WTC11 (cell line): ENCODE data around the gene REN. TPM values are rescaled to one million over a fixed set of nuclear protein-coding genes. Genes with fewer than 3 reads are reported as not detected.

Source experiments
- ATAC-seq: fragments of 200-7000 bp; cut with Tn5 transposase; 2 replicates; pipeline ENCODE4 v1.10.0; 2021; ENCODE audit warnings: mild to moderate bottlenecking, moderate library complexity
- CTCF ChIA-PET: fragments of 300-600 bp; sonication (Branson Sonifier 250); formaldehyde crosslinking; loops from one replicate; lab custom pipeline; 2021; ENCODE audit warnings: antibody characterized with exemption; lab: Charles Lee
- POLR2A ChIA-PET: fragments of 350-600 bp; sonication (Branson Sonifier 250); formaldehyde crosslinking; loops from one replicate; lab custom pipeline; 2021; ENCODE audit warnings: antibody characterized with exemption; lab: Charles Lee
- DNase-seq: peaks from one replicate; pipeline ENCODE4 v3.0.0; 2021; ENCODE audit warnings: low spot score
- H3K27ac Mint-ChIP-seq: 2 replicates; pipeline ENCODE4 v1.8.0; 2021; ENCODE audit warnings: mixed read lengths
- H3K27me3 Mint-ChIP-seq: 2 replicates; pipeline ENCODE4 v1.8.0; 2021; ENCODE audit warnings: low read depth, mild to moderate bottlenecking, moderate library complexity, mixed read lengths
- H3K36me3 Mint-ChIP-seq: 2 replicates; pipeline ENCODE4 v1.8.0; 2021; ENCODE audit warnings: mixed read lengths
- H3K4me1 Mint-ChIP-seq: 2 replicates; pipeline ENCODE4 v1.8.0; 2022; ENCODE audit warnings: mixed read lengths
- H3K4me3 Mint-ChIP-seq: 2 replicates; pipeline ENCODE4 v1.8.0; 2021; ENCODE audit warnings: mild to moderate bottlenecking, moderate library complexity, mixed read lengths
- H3K9me3 Mint-ChIP-seq: 2 replicates; pipeline ENCODE4 v1.8.0; 2021; ENCODE audit warnings: mixed read lengths
- CBFB ChIP-seq: sonication (generic); formaldehyde crosslinking; IDR thresholded peaks from 2 replicates; pipeline ENCODE4 v1.8.1; 2022; ENCODE audit warnings: mild to moderate bottlenecking, low read depth, missing genetic modification reagents
- E2F5 ChIP-seq: sonication (generic); formaldehyde crosslinking; IDR thresholded peaks from 2 replicates; pipeline ENCODE4 v1.8.1; 2022; ENCODE audit warnings: mild to moderate bottlenecking, moderate library complexity, missing genetic modification reagents
- ELF4 ChIP-seq: sonication (generic); formaldehyde crosslinking; IDR thresholded peaks from 2 replicates; pipeline ENCODE4 v1.8.1; 2022; ENCODE audit warnings: low read depth, mild to moderate bottlenecking, moderate library complexity, missing genetic modification reagents
- ERG ChIP-seq: fragments of 250-450 bp; sonication (Bioruptor Pico); IDR thresholded peaks from 2 replicates; pipeline ENCODE4 v1.8.0; 2021; ENCODE audit warnings: mild to moderate bottlenecking
- FOXP1 ChIP-seq: sonication (generic); formaldehyde crosslinking; IDR thresholded peaks from 2 replicates; pipeline ENCODE4 v1.8.0; 2022; ENCODE audit warnings: missing genetic modification reagents, mild to moderate bottlenecking, moderate library complexity, borderline replicate concordance
- IRF2 ChIP-seq: sonication (generic); formaldehyde crosslinking; IDR thresholded peaks from 2 replicates; pipeline ENCODE4 v1.8.0; 2022; ENCODE audit warnings: low read depth, missing genetic modification reagents, borderline replicate concordance
- KAT7 ChIP-seq: sonication (generic); formaldehyde crosslinking; IDR thresholded peaks from 2 replicates; pipeline ENCODE4 v1.8.1; 2023; ENCODE audit warnings: missing genetic modification reagents, mild to moderate bottlenecking, borderline replicate concordance
- MYBL2 ChIP-seq: sonication (generic); formaldehyde crosslinking; IDR thresholded peaks from 2 replicates; pipeline ENCODE4 v1.8.1; 2023; ENCODE audit warnings: mild to moderate bottlenecking, moderate library complexity, missing genetic modification reagents
- NR3C1 ChIP-seq: sonication (generic); formaldehyde crosslinking; conservative IDR thresholded peaks from 2 replicates; pipeline ENCODE4 v1.8.1; 2023; ENCODE audit warnings: low read depth, mild to moderate bottlenecking, missing genetic modification reagents
- OVOL2 ChIP-seq: fragments of 250-450 bp; sonication (Bioruptor Pico); IDR thresholded peaks from 2 replicates; pipeline ENCODE4 v1.9.0; 2021; ENCODE audit warnings: mild to moderate bottlenecking, borderline replicate concordance
- SMAD4 ChIP-seq: sonication (generic); formaldehyde crosslinking; IDR thresholded peaks from 2 replicates; pipeline ENCODE4 v1.8.0; 2022; ENCODE audit warnings: mild to moderate bottlenecking, missing genetic modification reagents
- SOX15 ChIP-seq: fragments of 250-450 bp; sonication (Bioruptor Pico); IDR thresholded peaks from 2 replicates; pipeline ENCODE4 v1.9.0; 2021; ENCODE audit warnings: mild to moderate bottlenecking
- USF2 ChIP-seq: sonication (generic); formaldehyde crosslinking; IDR thresholded peaks from 2 replicates; pipeline ENCODE4 v1.8.1; 2023; ENCODE audit warnings: mild to moderate bottlenecking, missing genetic modification reagents, moderate library complexity
- ZBTB43 ChIP-seq: sonication (generic); formaldehyde crosslinking; IDR thresholded peaks from 2 replicates; pipeline ENCODE4 v1.8.1; 2023; ENCODE audit warnings: mild to moderate bottlenecking, missing genetic modification reagents
- ZNF263 ChIP-seq: sonication (generic); formaldehyde crosslinking; IDR thresholded peaks from 2 replicates; pipeline ENCODE4 v1.8.1; 2022; ENCODE audit warnings: low read depth, mild to moderate bottlenecking, moderate library complexity, missing genetic modification reagents
- ZNF671 ChIP-seq: fragments of 250-450 bp; sonication (Bioruptor Pico); IDR thresholded peaks from 2 replicates; pipeline ENCODE4 v1.8.0; 2021; ENCODE audit warnings: mild to moderate bottlenecking
- ZSCAN18 ChIP-seq: fragments of 250-450 bp; sonication (Bioruptor Pico); IDR thresholded peaks from 2 replicates; pipeline ENCODE4 v2.1.2; 2022; ENCODE audit warnings: mild to moderate bottlenecking, moderate library complexity
- total RNA-seq: library from RNA; stranded (reverse); gene quantifications from 3 replicates; pipeline ENCODE4 v1.2.3, GENCODE V29; 2021
- TF ChIP-seq, protein P1 (sequence below): sonication (generic); formaldehyde crosslinking; IDR thresholded peaks from 2 replicates; pipeline ENCODE4 v1.8.1; 2022; ENCODE audit warnings: missing genetic modification reagents, borderline replicate concordance
- TF ChIP-seq, protein P2 (sequence below): sonication (generic); formaldehyde crosslinking; IDR thresholded peaks from 2 replicates; pipeline ENCODE4 v1.8.1; 2022; ENCODE audit warnings: low read depth, missing genetic modification reagents, borderline replicate concordance
- TF ChIP-seq, protein P3 (sequence below): sonication (generic); formaldehyde crosslinking; IDR thresholded peaks from 2 replicates; pipeline ENCODE4 v1.8.1; 2023; ENCODE audit warnings: mild to moderate bottlenecking, missing genetic modification reagents
- TF ChIP-seq, protein P4 (sequence below): sonication (generic); formaldehyde crosslinking; IDR thresholded peaks from 2 replicates; pipeline ENCODE4 v1.8.1; 2023; ENCODE audit warnings: mild to moderate bottlenecking, missing genetic modification reagents, borderline replicate concordance

The REN gene
- total RNA-seq, 1 experiment from 2014 or later, result not detected

DNA sequence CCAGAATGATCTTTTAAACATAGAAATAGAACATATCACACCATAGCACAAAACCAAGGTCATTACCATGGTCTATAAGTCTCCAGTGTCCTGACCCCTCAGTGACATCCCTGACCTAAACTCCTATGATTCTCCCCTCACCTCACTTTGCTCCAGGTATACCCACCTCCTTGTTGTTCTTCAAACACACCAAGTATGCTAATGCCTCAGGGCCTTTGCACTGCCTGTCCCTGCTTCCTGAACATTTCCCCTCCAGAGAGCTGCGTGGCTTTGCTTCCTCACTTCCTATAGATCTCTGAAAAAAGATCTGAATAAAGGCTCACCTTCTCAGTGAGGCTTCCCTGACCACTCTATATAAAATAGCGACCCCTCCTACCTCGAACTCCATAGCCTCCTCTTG lies 46.6 kb upstream of the REN start (continued):
- TF ChIP-seq ERG (CRISPR knock-in tag) (no peak), SOX15 (CRISPR knock-in tag) (no peak), E2F5 (CRISPR knock-in tag) (no peak), FOXP1 (CRISPR knock-in tag) (no peak), SMAD4 (CRISPR knock-in tag) (no peak), ZNF671 (CRISPR knock-in tag) (no peak), NR3C1 (CRISPR knock-in tag) (no peak)
- TF ChIP-seq, protein P1, sequence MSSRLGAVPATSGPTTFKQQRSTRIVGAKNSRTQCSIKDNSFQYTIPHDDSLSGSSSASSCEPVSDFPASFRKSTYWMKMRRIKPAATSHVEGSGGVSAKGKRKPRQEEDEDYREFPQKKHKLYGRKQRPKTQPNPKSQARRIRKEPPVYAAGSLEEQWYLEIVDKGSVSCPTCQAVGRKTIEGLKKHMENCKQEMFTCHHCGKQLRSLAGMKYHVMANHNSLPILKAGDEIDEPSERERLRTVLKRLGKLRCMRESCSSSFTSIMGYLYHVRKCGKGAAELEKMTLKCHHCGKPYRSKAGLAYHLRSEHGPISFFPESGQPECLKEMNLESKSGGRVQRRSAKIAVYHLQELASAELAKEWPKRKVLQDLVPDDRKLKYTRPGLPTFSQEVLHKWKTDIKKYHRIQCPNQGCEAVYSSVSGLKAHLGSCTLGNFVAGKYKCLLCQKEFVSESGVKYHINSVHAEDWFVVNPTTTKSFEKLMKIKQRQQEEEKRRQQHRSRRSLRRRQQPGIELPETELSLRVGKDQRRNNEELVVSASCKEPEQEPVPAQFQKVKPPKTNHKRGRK (CRISPR knock-in tag), result no peak

DNA sequence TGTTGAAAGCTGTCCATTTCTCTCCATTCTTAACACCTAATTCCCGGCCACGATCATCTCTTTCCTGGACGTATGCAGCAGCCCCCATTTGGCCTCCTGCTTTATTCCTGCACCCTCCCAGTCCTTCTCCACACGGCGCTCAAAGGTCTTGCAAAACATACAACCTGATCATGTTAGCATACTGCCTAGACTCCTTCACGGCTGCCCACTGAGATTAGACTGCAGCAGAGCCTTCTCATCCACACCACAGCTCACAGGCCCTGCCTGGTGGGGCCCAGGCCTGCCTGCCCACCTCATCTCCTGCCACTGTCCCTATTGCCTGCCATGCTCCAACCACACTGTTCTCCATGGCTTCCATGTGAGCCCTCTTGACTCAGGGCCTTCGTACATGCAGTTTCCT lies 44.9 kb upstream of the REN start:
- Mint-ChIP-seq H3K4me1 (peaks cover 6% of the 10 kb centered on the region), H3K36me3 (no peaks in the 10 kb centered on the region), H3K27me3 (no peaks in the 10 kb centered on the region), H3K27ac (no peak overlapping the region), H3K4me3 (no peak overlapping the region), H3K9me3 (no peaks in the 10 kb centered on the region)
- POLR2A ChIA-PET, result interaction anchor here (0.6 kb wide), 1 partner anchor 63 kb away, joined by 3 read pairs; no protein-coding TSS in a partner anchor
- no peak for ATAC-seq
- CTCF ChIA-PET, result interaction anchor here (0.6 to 1.1 kb wide), 2 partner anchors 48 to 293 kb away, joined by 4 to 6 read pairs; no protein-coding TSS in a partner anchor
- DNase-seq, result no peak
- TF ChIP-seq USF2 (CRISPR knock-in tag) (no peak), KAT7 (CRISPR knock-in tag) (no peak), CBFB (CRISPR knock-in tag) (no peak), ZNF263 (CRISPR knock-in tag) (no peak), ZBTB43 (no peak), ZSCAN18 (CRISPR knock-in tag) (no peak), IRF2 (CRISPR knock-in tag) (no peak), MYBL2 (CRISPR knock-in tag) (no peak), OVOL2 (CRISPR knock-in tag) (no peak), NR3C1 (CRISPR knock-in tag) (no peak), ELF4 (no peak), ZNF671 (CRISPR knock-in tag) (no peak)
- TF ChIP-seq, protein P2, sequence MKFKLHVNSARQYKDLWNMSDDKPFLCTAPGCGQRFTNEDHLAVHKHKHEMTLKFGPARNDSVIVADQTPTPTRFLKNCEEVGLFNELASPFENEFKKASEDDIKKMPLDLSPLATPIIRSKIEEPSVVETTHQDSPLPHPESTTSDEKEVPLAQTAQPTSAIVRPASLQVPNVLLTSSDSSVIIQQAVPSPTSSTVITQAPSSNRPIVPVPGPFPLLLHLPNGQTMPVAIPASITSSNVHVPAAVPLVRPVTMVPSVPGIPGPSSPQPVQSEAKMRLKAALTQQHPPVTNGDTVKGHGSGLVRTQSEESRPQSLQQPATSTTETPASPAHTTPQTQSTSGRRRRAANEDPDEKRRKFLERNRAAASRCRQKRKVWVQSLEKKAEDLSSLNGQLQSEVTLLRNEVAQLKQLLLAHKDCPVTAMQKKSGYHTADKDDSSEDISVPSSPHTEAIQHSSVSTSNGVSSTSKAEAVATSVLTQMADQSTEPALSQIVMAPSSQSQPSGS (CRISPR knock-in tag), result no peak
- TF ChIP-seq, protein P3, sequence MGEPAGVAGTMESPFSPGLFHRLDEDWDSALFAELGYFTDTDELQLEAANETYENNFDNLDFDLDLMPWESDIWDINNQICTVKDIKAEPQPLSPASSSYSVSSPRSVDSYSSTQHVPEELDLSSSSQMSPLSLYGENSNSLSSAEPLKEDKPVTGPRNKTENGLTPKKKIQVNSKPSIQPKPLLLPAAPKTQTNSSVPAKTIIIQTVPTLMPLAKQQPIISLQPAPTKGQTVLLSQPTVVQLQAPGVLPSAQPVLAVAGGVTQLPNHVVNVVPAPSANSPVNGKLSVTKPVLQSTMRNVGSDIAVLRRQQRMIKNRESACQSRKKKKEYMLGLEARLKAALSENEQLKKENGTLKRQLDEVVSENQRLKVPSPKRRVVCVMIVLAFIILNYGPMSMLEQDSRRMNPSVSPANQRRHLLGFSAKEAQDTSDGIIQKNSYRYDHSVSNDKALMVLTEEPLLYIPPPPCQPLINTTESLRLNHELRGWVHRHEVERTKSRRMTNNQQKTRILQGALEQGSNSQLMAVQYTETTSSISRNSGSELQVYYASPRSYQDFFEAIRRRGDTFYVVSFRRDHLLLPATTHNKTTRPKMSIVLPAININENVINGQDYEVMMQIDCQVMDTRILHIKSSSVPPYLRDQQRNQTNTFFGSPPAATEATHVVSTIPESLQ (CRISPR knock-in tag), result no peak
- TF ChIP-seq, protein P4, sequence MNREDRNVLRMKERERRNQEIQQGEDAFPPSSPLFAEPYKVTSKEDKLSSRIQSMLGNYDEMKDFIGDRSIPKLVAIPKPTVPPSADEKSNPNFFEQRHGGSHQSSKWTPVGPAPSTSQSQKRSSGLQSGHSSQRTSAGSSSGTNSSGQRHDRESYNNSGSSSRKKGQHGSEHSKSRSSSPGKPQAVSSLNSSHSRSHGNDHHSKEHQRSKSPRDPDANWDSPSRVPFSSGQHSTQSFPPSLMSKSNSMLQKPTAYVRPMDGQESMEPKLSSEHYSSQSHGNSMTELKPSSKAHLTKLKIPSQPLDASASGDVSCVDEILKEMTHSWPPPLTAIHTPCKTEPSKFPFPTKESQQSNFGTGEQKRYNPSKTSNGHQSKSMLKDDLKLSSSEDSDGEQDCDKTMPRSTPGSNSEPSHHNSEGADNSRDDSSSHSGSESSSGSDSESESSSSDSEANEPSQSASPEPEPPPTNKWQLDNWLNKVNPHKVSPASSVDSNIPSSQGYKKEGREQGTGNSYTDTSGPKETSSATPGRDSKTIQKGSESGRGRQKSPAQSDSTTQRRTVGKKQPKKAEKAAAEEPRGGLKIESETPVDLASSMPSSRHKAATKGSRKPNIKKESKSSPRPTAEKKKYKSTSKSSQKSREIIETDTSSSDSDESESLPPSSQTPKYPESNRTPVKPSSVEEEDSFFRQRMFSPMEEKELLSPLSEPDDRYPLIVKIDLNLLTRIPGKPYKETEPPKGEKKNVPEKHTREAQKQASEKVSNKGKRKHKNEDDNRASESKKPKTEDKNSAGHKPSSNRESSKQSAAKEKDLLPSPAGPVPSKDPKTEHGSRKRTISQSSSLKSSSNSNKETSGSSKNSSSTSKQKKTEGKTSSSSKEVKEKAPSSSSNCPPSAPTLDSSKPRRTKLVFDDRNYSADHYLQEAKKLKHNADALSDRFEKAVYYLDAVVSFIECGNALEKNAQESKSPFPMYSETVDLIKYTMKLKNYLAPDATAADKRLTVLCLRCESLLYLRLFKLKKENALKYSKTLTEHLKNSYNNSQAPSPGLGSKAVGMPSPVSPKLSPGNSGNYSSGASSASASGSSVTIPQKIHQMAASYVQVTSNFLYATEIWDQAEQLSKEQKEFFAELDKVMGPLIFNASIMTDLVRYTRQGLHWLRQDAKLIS (CRISPR knock-in tag), result no peak
